ENCODE results near the gene XPO6. TPM values are rescaled to one million over a fixed set of nuclear protein-coding genes. Genes with fewer than 3 reads are reported as not detected.

XPO6 gene
- total RNA-seq, 1 donor from 2014 or later, result 206 TPM

- intact Hi-C loops (cut with micrococcal nuclease), result loop anchor here (5.0 to 10.0 kb wide), 2 partner anchors 85 to 342 kb away; partner anchors contain the start of genes SBK1 and SGF29
Measured at GRCh38 chr16:28210264-28210663, 1.5 kb downstream of the XPO6 start.

GRCh38 chr16:28208824-28209223 lies 2.9 kb downstream of the XPO6 start:
- intact Hi-C loops (cut with micrococcal nuclease), result no loop called here

- intact Hi-C loops (cut with micrococcal nuclease), result no loop called here
Measured at GRCh38 chr16:28208131-28208530, 3.6 kb downstream of the XPO6 start.

GRCh38 chr16:28207399-28207798 lies 4.4 kb downstream of the XPO6 start:
- intact Hi-C loops (cut with micrococcal nuclease), result no loop called here

GRCh38 chr16:28205974-28206373 lies 5.8 kb downstream of the XPO6 start:
- intact Hi-C loops (cut with micrococcal nuclease), result no loop called here

GRCh38 chr16:28205117-28205899 lies 6.5 kb downstream of the XPO6 start:
- intact Hi-C loops (cut with micrococcal nuclease), result no loop called here

- intact Hi-C loops (cut with micrococcal nuclease), result no loop called here
Measured at GRCh38 chr16:28204622-28205021, 7.1 kb downstream of the XPO6 start.

- intact Hi-C loops (cut with micrococcal nuclease), result no loop called here
Measured at GRCh38 chr16:28204204-28204603, 7.6 kb downstream of the XPO6 start.

- intact Hi-C loops (cut with micrococcal nuclease), result no loop called here
Measured at GRCh38 chr16:28202147-28202746, 9.5 kb downstream of the XPO6 start.

- intact Hi-C loops (cut with micrococcal nuclease), result no loop called here
Measured at GRCh38 chr16:28200661-28201060, 11.1 kb downstream of the XPO6 start.

- intact Hi-C loops (cut with micrococcal nuclease), result no loop called here
Measured at GRCh38 chr16:28196387-28196987, 15.3 kb downstream of the XPO6 start.

GRCh38 chr16:28195859-28196258 lies 15.9 kb downstream of the XPO6 start:
- intact Hi-C loops (cut with micrococcal nuclease), result no loop called here

GRCh38 chr16:28193530-28194423 lies 18.0 kb downstream of the XPO6 start:
- intact Hi-C loops (cut with micrococcal nuclease), result loop anchor here (1.0 kb wide), 2 partner anchors 18 to 52 kb away; partner anchors contain the start of gene XPO6

- intact Hi-C loops (cut with micrococcal nuclease), result loop anchor here (1.0 kb wide), 2 partner anchors 18 to 52 kb away; partner anchors contain the start of gene XPO6
Measured at GRCh38 chr16:28192806-28193529, 18.8 kb downstream of the XPO6 start.

GRCh38 chr16:28191364-28191960 lies 20.3 kb downstream of the XPO6 start:
- intact Hi-C loops (cut with micrococcal nuclease), result no loop called here

- intact Hi-C loops (cut with micrococcal nuclease), result no loop called here
Measured at GRCh38 chr16:28189245-28189644, 22.5 kb downstream of the XPO6 start.

GRCh38 chr16:28188085-28188916 lies 23.5 kb downstream of the XPO6 start:
- intact Hi-C loops (cut with micrococcal nuclease), result no loop called here

- intact Hi-C loops (cut with micrococcal nuclease), result loop anchor here (1.0 kb wide), 1 partner anchor 50 kb away; no protein-coding TSS in a partner anchor
Measured at GRCh38 chr16:28187595-28188004, 24.2 kb downstream of the XPO6 start.

GRCh38 chr16:28186752-28187151 lies 25.0 kb downstream of the XPO6 start:
- intact Hi-C loops (cut with micrococcal nuclease), result loop anchor here (1.0 kb wide), 1 partner anchor 49 kb away; no protein-coding TSS in a partner anchor
